B cell (primary cell): ENCODE results near the gene APOL2. TPM values are rescaled to one million over a fixed set of nuclear protein-coding genes. Genes with fewer than 3 reads are reported as not detected.

Source experiments
- ATAC-seq: fragments of 200-7000 bp; cut with Tn5 transposase; one replicate; pipeline ENCODE4 v1.10.0; 2021; ENCODE audit warnings: low read depth, mild to moderate bottlenecking, moderate number of reproducible peaks, moderate library complexity
- CTCF ChIA-PET: fragments of 350-600 bp; sonication (Branson Sonifier 250); formaldehyde crosslinking; loops from one replicate; lab custom pipeline; 2021; ENCODE audit warnings: antibody characterized with exemption, inconsistent platforms; lab: Charles Lee
- POLR2A ChIA-PET: fragments of 350-600 bp; sonication (Branson Sonifier 250); formaldehyde crosslinking; loops from one replicate; lab custom pipeline; 2021; ENCODE audit warnings: antibody characterized with exemption; lab: Charles Lee
- DNase-seq: peaks from one replicate; pipeline ENCODE4 v3.0.0; 2013
- H2AFZ ChIP-seq: 2 replicates; pipeline ENCODE4 v1.6.1; 2012; ENCODE audit warnings: mild to moderate bottlenecking, low read depth, low read length; ENCODE audit not compliant: insufficient read depth, poor library complexity, severe bottlenecking
- H3K27ac ChIP-seq, 2 donors: 1 replicate in 1 of 2; 2 replicates in 1 of 2; pipeline ENCODE4 v1.5.1; 2012 to 2013; ENCODE audit warnings: low read length in 2 of 2, mild to moderate bottlenecking in 2 of 2, moderate library complexity in 1 of 2
- H3K27me3 ChIP-seq, 4 experiments: fragments of 200-600 bp in 1 of 4; sonication (generic) in 1 of 4; replicated peaks in 1 of 4; 1 replicate in 2 of 4; 2 replicates in 2 of 4; pipeline versions ENCODE4 v1.6.1 to v1.7.0; 2013 to 2016; ENCODE audit warnings: low read length in 3 of 4, mild to moderate bottlenecking in 2 of 4, mixed read lengths in 1 of 4, moderate library complexity in 1 of 4; ENCODE audit not compliant: insufficient read depth in 4 of 4, control insufficient read depth in 3 of 4; ENCODE audit errors: control extremely low read depth in 1 of 4
- H3K36me3 ChIP-seq, 2 experiments: replicated peaks in 1 of 2; 1 replicate in 1 of 2; 2 replicates in 1 of 2; pipeline versions ENCODE4 v1.6.1 to v1.7.1; 2013; ENCODE audit warnings: low read length in 1 of 2; ENCODE audit not compliant: insufficient read depth in 2 of 2, control insufficient read depth in 1 of 2; ENCODE audit errors: control extremely low read depth in 1 of 2, extremely low read depth in 1 of 2
- H3K4me1 ChIP-seq, 2 donors: fragments of 200-600 bp in 1 of 2; sonication (generic) in 1 of 2; 1 replicate in 1 of 2; 2 replicates in 1 of 2; pipeline versions ENCODE4 v1.5.1 to v1.6.1; 2013 to 2017; ENCODE audit warnings: low read length in 2 of 2; ENCODE audit not compliant: control insufficient read depth in 2 of 2, insufficient read depth in 2 of 2
- H3K4me2 ChIP-seq: replicated peaks from 2 replicates; pipeline ENCODE3; 2012; ENCODE audit warnings: mild to moderate bottlenecking, low read depth, low read length; ENCODE audit not compliant: poor library complexity, severe bottlenecking
- H3K4me3 ChIP-seq, 5 experiments: fragments of 200-600 bp in 1 of 5; sonication (generic) in 1 of 5; 1 replicate in 3 of 5; 2 replicates in 2 of 5; pipeline versions ENCODE4 v1.5.1 to v1.7.0; 2011 to 2016; ENCODE audit warnings: low read length in 4 of 5, mild to moderate bottlenecking in 4 of 5, low read depth in 2 of 5, control low read depth in 1 of 5, moderate library complexity in 1 of 5; ENCODE audit not compliant: insufficient read depth in 1 of 5; ENCODE audit errors: control extremely low read depth in 1 of 5, extremely low read depth in 1 of 5
- H3K79me2 ChIP-seq: fragments of 200-600 bp; sonication (generic); one replicate; pipeline ENCODE4 v1.6.0; 2016; ENCODE audit warnings: low read length; ENCODE audit not compliant: control insufficient read depth, insufficient read depth
- H3K9ac ChIP-seq: fragments of 200-600 bp; sonication (generic); 2 replicates; pipeline ENCODE4 v1.6.1; 2017; ENCODE audit warnings: mild to moderate bottlenecking, low read length, moderate library complexity
- H3K9me3 ChIP-seq, 3 donors: one replicate each; pipeline versions ENCODE4 v1.6.1 to v1.7.1; 2013; ENCODE audit warnings: low read length in 2 of 3; ENCODE audit not compliant: control insufficient read depth in 2 of 3, insufficient read depth in 1 of 3; ENCODE audit errors: control extremely low read depth in 1 of 3
- H4K20me1 ChIP-seq: 2 replicates; pipeline ENCODE4 v1.6.0; 2012; ENCODE audit warnings: mild to moderate bottlenecking, low read length; ENCODE audit not compliant: insufficient read depth, control insufficient read depth, poor library complexity, severe bottlenecking
- H3K27ac Mint-ChIP-seq: one replicate; pipeline ENCODE4 v1.8.0; 2021; ENCODE audit warnings: mixed read lengths
- H3K27me3 Mint-ChIP-seq: one replicate; pipeline ENCODE4 v1.8.0; 2021; ENCODE audit warnings: mixed read lengths
- H3K4me1 Mint-ChIP-seq: one replicate; pipeline ENCODE4 v1.8.0; 2021; ENCODE audit warnings: mixed read lengths
- H3K4me3 Mint-ChIP-seq: one replicate; pipeline ENCODE4 v1.8.0; 2021; ENCODE audit warnings: mixed read lengths
- H3K9me3 Mint-ChIP-seq: one replicate; pipeline ENCODE4 v1.8.0; 2022; ENCODE audit warnings: mixed read lengths; ENCODE audit not compliant: insufficient read depth
- CTCF ChIP-seq: fragments of 200-600 bp; IDR thresholded peaks from one replicate; pipeline ENCODE4 v1.8.0; 2022; ENCODE audit warnings: antibody characterized with exemption, mild to moderate bottlenecking
- EZH2 ChIP-seq: IDR thresholded peaks from 2 replicates; pipeline ENCODE4 v1.6.1; 2012; ENCODE audit warnings: borderline replicate concordance, low read depth, mild to moderate bottlenecking, moderate library complexity, low read length; ENCODE audit not compliant: insufficient read depth, poor library complexity, severe bottlenecking
- WGBS: methylation state at CpG from one replicate; pipeline ENCODE4 v1.1.5; 2013; ENCODE audit warnings: missing lambda C conversion rate; ENCODE audit not compliant: insufficient coverage; 5-methylcytosine and 5-hydroxymethylcytosine counted together
- intact Hi-C: fragments of 100-400 bp; cut with micrococcal nuclease; formaldehyde crosslinking; loops from one replicate; pipeline ENCODE4 v1.10.0; 2022
- polyA plus RNA-seq: library from polyadenylated mRNA; depleted of rRNA; stranded (reverse); fragments of >200 nt; gene quantifications from 2 replicates; pipeline ENCODE4 v1.2.3, GENCODE V29; 2012
- total RNA-seq, 2 donors: library from RNA; stranded (reverse); fragments of 120-200 nt in 1 of 2; gene quantifications; 1 replicate in 1 of 2; 2 replicates in 1 of 2; pipeline versions ENCODE4 v1.2.3 to v1.2.4, GENCODE V29; 2013 to 2022

Gene APOL2
- total and polyA plus RNA-seq, 2 donors (not counting 1 experiment from before 2014, with no cell fraction given), result 29.4 to 60.6 TPM

GRCh38 chr22:36185828-36186624 is 53.3 kb downstream of the APOL2 start:
- no peak for TF ChIP-seq CTCF
- TF ChIP-seq EZH2, result no peak
- H3K4me2 ChIP-seq, result no peak overlapping the region
- no peaks in the 10 kb centered on the region for H3K9me3 ChIP-seq
- no peak overlapping the region for H3K9ac ChIP-seq
- no peaks in the 10 kb centered on the region for H3K79me2 ChIP-seq
- H3K4me3 ChIP-seq, result no peak overlapping the region
- no peaks in the 10 kb centered on the region for H4K20me1 ChIP-seq
- no peak for ATAC-seq
- 93% methylated on average over 9 of the region's 14 CpGs for WGBS
- Mint-ChIP-seq H3K27ac (no peak overlapping the region), H3K4me1 (no peaks in the 10 kb centered on the region), H3K4me3 (no peak overlapping the region), H3K27me3 (peaks cover 8% of the 10 kb centered on the region), H3K9me3 (no peaks in the 10 kb centered on the region)
- no peaks in the 10 kb centered on the region for H3K36me3 ChIP-seq
- DNase-seq, result no peak
- no peaks in the 10 kb centered on the region for H3K27me3 ChIP-seq
- intact Hi-C loops, result no loop called here
- ChIA-PET POLR2A (no interaction called here), CTCF (interaction anchor here (0.8 to 1.6 kb wide), 5 partner anchors 8 to 300 kb away, joined by 3 to 4 read pairs (median 3); no protein-coding TSS in a partner anchor)
- no peaks in the 10 kb centered on the region for H3K4me1 ChIP-seq
- no peak overlapping the region for H3K27ac ChIP-seq
- H2AFZ ChIP-seq, result no peak overlapping the region

DNA sequence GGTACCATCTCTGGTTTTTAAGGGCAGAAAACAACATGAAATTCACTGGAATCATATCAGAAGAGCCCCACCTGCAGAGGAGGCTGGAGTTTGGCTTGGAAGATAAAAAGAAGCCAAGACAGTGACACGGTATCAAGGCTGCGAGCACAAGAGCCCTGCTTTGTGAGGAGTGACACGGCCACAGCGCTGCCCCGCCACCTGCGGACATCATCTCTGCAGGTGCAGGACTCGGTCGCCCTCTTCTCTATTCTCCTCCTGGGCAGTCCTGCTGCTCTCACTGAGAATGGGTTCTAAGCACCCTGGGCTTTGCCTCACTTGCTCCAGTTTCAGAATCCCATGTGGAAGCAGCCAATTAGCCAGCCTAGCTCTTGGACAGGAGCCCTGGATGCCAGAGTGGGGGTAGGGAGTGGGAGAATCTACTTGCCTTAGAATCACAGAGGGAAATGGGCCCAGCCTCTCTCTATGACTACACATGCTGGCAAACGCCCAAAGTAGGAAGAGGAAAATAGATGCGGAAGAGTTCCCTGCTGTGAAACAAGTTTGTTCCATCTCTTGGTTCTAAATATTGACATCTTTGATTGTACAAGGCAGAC is 54.8 kb downstream of the APOL2 start:
- H3K27me3 Mint-ChIP-seq, result peaks cover 3% of the 10 kb centered on the region

More for the DNA sequence above, 54.8 kb downstream of the APOL2 start:
- no peak overlapping the region for H3K4me3 Mint-ChIP-seq
- no peaks in the 10 kb centered on the region for H3K9me3 Mint-ChIP-seq
- no peak for TF ChIP-seq EZH2
- TF ChIP-seq CTCF, result no peak
- peaks cover 5% of the 10 kb centered on the region for H3K4me1 Mint-ChIP-seq
- DNase-seq (no peak), ATAC-seq (no peak)
- Histone ChIP-seq H3K9me3 (no peaks in the 10 kb centered on the region), H3K27ac (no peak overlapping the region), H3K79me2 (no peaks in the 10 kb centered on the region), H3K4me2 (no peak overlapping the region), H3K9ac (no peak overlapping the region), H2AFZ (no peak overlapping the region), H3K4me3 (no peak overlapping the region), H4K20me1 (no peaks in the 10 kb centered on the region), H3K4me1 (peaks cover 0 to 5% of the 10 kb centered on the region in 2 donors), H3K27me3 (no peaks in the 10 kb centered on the region), H3K36me3 (no peaks in the 10 kb centered on the region)
- ChIA-PET CTCF (interaction anchor here (9.0 kb wide), 1 partner anchor 40 kb away, joined by 174 read pairs; no protein-coding TSS in a partner anchor), POLR2A (no interaction called here)
- intact Hi-C loops, result no loop called here
- H3K27ac Mint-ChIP-seq, result no peak overlapping the region
- 93% methylated on average over 8 of the region's 10 CpGs for WGBS
